ENCODE measurements around the gene PSMD8.

GRCh38 chr19:38340927-38341326, 33.4 kb upstream of the PSMD8 start:
- TF ChIP-seq CTCF (conservative IDR thresholded peaks at IDR 0.05) (no peak), EZH2 (IDR thresholded peaks at IDR 0.05; ENCODE audit: low read depth) (no peak)
